Right cardiac atrium (tissue), 5 donors: ENCODE results near the gene GTPBP1. TPM values are rescaled to one million over a fixed set of nuclear protein-coding genes. Genes with fewer than 3 reads are reported as not detected.
A peak's percentile ranks its signal among the peaks of the same experiment; 100 is the strongest.

Experiments used
- ATAC-seq, 2 donors: fragments of 200-7000 bp; cut with Tn5 transposase; one replicate each; pipeline versions ENCODE4 v1.8.0 to v1.9.1; 2020; ENCODE audit warnings: moderate library complexity in 2 of 2, mild to moderate bottlenecking in 1 of 2
- DNase-seq, 3 donors: peaks; one replicate each; pipeline ENCODE4 v3.0.0-alpha.2; 2020
- H3K27ac ChIP-seq: one replicate; pipeline ENCODE4 v1.5.1; 2013; ENCODE audit warnings: mild to moderate bottlenecking, low read length, control low read depth, moderate library complexity
- H3K27me3 ChIP-seq: one replicate; pipeline ENCODE4 v1.6.1; 2013; ENCODE audit not compliant: control insufficient read depth, insufficient read depth
- H3K4me1 ChIP-seq: one replicate; pipeline ENCODE4 v1.6.1; 2013; ENCODE audit warnings: low read length; ENCODE audit not compliant: control insufficient read depth, insufficient read depth
- H3K4me3 ChIP-seq: one replicate; pipeline ENCODE4 v1.5.1; 2013; ENCODE audit warnings: low read length, control low read depth
- H3K9me3 ChIP-seq: one replicate; pipeline ENCODE4 v1.6.1; 2013; ENCODE audit warnings: low read length; ENCODE audit not compliant: control insufficient read depth
- WGBS: extraction: QIAGEN DNeasy Blood & Tissue Kit; methylation state at CpG from one replicate; pipeline ENCODE4 v1.1.7; 2013; 5-methylcytosine and 5-hydroxymethylcytosine counted together
- intact Hi-C, 4 donors: fragments of 100-400 bp; cut with DNase I; formaldehyde crosslinking; loops; one replicate each; pipeline versions ENCODE4 v1.11.0 to v1.14.0; 2022 to 2023
- polyA plus RNA-seq: library from polyadenylated mRNA; stranded (reverse); fragments of 200-250 nt; gene quantifications from one replicate; pipeline ENCODE4 v1.2.3, GENCODE V29; 2013
- total RNA-seq, 4 donors: library from RNA; stranded (reverse); fragmentation: NEBNext Ultra II Directional; extraction: Animal tissue kit (Norgen Biotek cat#: 25700); gene quantifications; one replicate each; pipeline ENCODE4 v1.2.1, GENCODE V29; 2021
- donor health status: healthy with polysubstance abuse.
- donor health status: DM: no; HTN: yes; CAD: no.
- donor health status: DM: no; HTN: no; CAD: no.
- donor health status: DM: no; HTN: yes; CAD: no; lungs with severe emphysema.
- donor health status: DM: yes; HTN: yes; CAD: no.

The GTPBP1 gene
- total and polyA plus RNA-seq, 5 donors, result 19.1 to 34.5 (median 29.9) TPM

DNA sequence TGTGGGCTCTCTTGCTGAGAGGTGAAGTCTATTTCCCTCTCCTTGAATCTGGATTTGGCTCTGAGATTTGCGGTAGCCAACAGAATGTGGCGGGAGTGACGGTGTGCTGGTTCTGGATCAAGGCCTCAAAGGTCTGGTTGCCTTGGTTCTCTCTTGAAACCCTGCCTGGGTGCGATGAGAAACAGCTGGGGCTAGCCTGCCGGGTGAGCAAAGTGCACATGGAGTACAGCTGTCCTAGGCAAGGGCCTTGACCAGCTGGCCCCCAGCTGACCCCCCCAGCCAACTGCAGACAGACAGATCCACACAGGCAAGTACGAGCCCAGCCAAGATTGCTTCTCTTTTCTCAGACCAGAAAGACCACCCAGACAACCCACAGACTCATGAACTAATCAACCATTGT lies 39.2 kb downstream of the GTPBP1 start:
- no peaks in the 10 kb centered on the region for H3K27me3 ChIP-seq
- H3K4me1 ChIP-seq, result no peaks in the 10 kb centered on the region
- H3K9me3 ChIP-seq, result no peaks in the 10 kb centered on the region
- H3K4me3 ChIP-seq, result no peak overlapping the region
- intact Hi-C loops, result no loop called here
- H3K27ac ChIP-seq, result no peak overlapping the region
- WGBS, result 88% methylated on average over 6 of the region's 6 CpGs
- DNase-seq (peak; percentile 6 to 42 (median 25)), ATAC-seq (no peak)

DNA sequence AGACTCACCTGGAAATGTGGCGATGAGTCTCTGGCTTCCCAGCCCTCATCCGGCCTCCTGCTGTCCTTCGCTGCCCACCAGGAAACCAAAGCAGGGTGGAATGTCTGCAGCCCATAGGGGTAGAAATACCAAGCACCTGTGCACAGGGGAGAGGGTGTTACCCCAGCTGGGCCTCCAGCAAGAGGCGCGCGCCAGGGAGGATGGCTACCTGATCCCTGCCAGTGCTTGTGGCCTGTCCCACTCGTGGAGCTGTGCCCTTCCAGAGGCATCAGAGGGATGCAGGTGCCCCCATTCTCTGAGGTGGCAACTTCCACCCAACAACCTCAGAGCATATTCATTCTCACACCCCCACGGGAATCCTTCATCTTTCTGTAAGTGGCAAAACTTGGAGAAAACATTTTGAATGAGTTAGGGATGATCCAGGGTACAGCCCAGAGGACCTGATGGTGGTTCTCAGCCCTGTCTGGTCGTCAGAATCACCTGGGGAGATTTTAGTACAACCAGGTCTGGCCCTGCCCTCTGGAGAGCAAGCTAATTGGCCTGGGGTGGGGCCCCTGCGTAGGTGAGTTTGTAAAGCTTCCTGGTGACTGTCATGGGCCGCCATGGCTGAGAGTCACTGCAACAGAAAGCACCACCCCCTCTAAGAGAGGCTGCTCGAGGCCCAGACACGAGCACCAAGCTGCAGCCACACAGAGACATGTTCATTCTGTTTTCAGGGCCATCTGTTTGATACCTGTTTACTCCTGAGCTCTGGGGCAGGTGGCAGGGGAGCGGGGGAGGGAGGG lies 40.1 kb downstream of the GTPBP1 start:
- Histone ChIP-seq H3K9me3 (no peaks in the 10 kb centered on the region), H3K4me3 (no peak overlapping the region), H3K27me3 (no peaks in the 10 kb centered on the region), H3K4me1 (no peaks in the 10 kb centered on the region), H3K27ac (no peak overlapping the region)
- DNase-seq (peak in 2 of 3 donors; percentile 2 to 51), ATAC-seq (no peak)
- WGBS, result 92% methylated on average over 14 of the region's 14 CpGs
- intact Hi-C loops, result no loop called here

DNA sequence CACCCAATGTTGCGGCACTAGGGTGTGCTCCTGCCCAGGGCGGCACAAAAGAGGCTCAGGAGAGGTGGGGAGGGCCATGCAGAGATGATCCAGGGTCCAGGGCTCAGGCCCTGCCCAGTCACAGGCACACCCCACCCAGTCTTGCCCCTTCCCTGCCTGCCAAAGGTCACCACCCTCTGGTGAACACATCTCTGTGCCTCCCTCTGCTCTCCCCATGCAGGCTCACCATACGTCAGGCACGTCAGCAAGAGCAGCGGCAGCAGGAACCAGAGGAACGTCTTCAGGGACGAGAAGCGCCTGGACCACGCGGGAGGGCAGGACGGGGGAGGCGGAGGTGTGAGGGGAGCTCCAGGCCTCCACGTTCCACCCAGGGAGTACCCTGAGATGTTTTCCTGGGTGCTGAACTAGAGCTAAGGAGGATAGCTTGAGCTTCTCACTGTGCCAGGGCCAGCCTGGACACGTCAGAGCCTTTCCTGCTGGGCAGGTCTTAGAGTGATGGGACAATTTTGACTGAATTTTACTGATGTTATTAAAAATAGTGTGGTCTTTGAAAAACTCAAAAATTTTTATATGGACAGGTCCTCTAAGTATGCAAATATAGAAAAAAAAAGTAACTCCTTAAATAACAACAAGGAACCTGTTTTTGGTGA lies 42.9 kb downstream of the GTPBP1 start:
- Histone ChIP-seq H3K4me1 (no peaks in the 10 kb centered on the region), H3K27me3 (no peaks in the 10 kb centered on the region), H3K9me3 (no peaks in the 10 kb centered on the region), H3K4me3 (no peak overlapping the region), H3K27ac (no peak overlapping the region)
- peak in 1 of 2 donors; percentile 3 for ATAC-seq
- 79% methylated on average over 14 of the region's 14 CpGs for WGBS
- DNase-seq, result no peak
- intact Hi-C loops, result no loop called here

DNA sequence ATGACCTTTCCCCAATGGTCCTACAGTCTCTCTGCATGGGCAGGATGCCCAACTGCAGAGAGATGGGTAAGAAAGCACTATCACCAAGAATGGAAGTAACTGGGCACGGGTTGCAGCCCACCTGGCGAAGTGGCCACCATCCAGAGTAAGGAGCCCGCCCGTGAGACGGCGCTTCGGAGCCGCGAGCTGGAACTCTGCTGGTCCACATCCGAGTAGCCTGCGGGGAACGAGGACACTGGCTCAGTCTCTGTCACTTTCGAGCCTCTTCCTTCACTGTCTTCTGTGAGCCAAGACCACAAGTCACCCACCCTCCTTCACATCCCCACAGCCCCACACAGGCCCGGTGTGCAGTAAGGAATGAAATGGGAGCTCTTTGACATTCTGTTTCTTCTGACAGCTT lies 44.4 kb downstream of the GTPBP1 start:
- no peaks in the 10 kb centered on the region for H3K27me3 ChIP-seq
- WGBS, result 95% methylated on average over 14 of the region's 14 CpGs
- no peak for DNase-seq
- no peaks in the 10 kb centered on the region for H3K9me3 ChIP-seq
- no peak for ATAC-seq
- H3K4me3 ChIP-seq, result no peak overlapping the region
- intact Hi-C loops, result loop anchor here in 1 of 4 donors (5.0 kb wide), 1 partner anchor 38 kb away; no protein-coding TSS in a partner anchor
- no peaks in the 10 kb centered on the region for H3K4me1 ChIP-seq
- H3K27ac ChIP-seq, result no peak overlapping the region

DNA sequence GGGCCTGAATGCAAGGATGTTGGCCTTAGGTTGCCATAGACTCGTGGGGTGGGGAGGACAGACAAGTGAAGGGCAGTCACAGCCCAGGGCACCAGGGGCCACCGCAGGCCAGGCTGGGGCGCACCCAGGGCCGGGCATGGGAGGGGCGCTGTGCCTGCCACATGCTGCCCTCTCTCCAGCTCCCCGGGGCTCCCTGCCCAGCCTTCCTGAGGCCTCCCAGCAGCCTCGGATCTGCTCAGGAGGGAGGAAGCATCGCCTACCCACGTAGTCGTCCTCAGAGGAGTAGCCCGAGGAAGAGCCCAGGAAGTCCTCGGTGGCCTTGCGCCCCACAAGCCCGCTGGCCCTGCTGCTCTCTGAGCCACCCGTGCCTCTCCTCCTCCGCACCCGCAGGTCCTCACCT lies 44.9 kb downstream of the GTPBP1 start:
- Histone ChIP-seq H3K27me3 (no peaks in the 10 kb centered on the region), H3K27ac (no peak overlapping the region), H3K9me3 (no peaks in the 10 kb centered on the region), H3K4me3 (no peak overlapping the region), H3K4me1 (no peaks in the 10 kb centered on the region)
- no peak for DNase-seq
- no peak for ATAC-seq
- WGBS, result 91% methylated on average over 17 of the region's 17 CpGs
- intact Hi-C loops, result loop anchor here in 1 of 4 donors (5.0 kb wide), 1 partner anchor 38 kb away; no protein-coding TSS in a partner anchor

DNA sequence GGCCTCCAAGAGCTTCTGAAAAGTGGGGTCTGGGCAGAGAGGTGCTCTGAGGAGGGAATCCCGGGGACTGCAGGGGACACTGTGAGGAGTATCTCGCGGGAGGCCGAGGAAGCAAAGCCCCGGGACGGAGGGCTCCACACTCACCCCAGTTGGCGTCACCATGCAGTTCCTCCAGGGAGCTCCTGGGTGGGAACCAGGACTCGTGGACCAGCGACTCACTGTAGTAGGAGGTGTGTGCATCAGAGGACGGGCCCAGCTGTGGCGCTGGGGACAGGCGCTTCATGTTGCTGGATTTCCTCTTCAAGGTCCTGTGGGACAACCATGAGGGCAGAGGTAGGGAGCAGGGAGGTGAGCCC lies 45.3 kb downstream of the GTPBP1 start:
- intact Hi-C loops, result loop anchor here in 1 of 4 donors (5.0 kb wide), 1 partner anchor 39 kb away; no protein-coding TSS in a partner anchor
- 89% methylated on average over 12 of the region's 12 CpGs for WGBS
- no peak overlapping the region for H3K27ac ChIP-seq
- no peaks in the 10 kb centered on the region for H3K4me1 ChIP-seq
- no peak for DNase-seq
- H3K9me3 ChIP-seq, result no peaks in the 10 kb centered on the region
- no peak overlapping the region for H3K4me3 ChIP-seq
- ATAC-seq, result no peak
- H3K27me3 ChIP-seq, result no peaks in the 10 kb centered on the region

DNA sequence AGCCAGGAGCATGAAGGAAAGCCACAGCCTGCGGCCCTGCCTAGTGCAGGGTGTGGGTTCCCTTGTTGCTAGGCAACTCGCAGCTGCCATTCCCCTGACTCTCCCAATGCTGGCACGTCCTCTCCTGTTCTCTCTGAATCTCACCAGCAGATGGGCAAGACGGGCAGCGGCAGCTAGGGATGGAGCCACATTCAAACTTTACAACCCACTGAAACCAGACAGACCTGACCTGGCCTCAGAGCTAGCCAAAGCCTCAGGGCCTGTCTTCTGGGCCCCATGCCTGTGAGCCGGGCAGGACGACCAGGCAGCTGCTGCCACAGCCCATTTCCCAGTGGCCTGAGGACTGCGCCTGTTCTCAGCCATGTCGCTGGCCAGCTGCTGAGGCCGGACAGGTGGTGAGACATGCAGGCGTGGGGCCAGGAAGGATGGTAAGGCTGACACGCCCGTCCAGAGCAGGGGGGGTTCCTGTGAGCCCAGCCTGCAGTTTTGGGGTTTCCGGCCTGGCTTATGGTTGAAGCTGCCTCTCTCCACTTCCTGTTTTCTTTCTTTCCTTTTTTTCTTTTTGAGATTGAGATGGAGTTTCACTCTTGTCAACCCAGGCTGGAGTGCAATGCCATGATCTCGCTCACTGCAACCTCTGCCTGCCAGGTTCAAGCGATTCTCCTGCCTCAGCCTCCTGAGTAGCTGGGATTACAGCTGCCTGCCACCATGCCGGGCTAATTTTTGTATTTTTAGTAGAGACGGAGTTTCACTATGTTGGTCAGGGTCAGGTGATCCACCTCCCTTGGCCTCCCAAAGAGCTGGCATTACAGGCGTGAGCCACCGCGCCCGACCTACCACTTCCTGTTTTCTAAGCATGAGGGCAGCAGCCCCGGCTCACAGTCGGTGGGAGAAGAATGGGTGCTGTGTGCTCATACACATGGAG lies 45.9 kb downstream of the GTPBP1 start:
- ATAC-seq, result no peak
- no peak overlapping the region for H3K4me3 ChIP-seq
- no peaks in the 10 kb centered on the region for H3K27me3 ChIP-seq
- WGBS, result 77% methylated on average over 24 of the region's 24 CpGs
- no peak overlapping the region for H3K27ac ChIP-seq
- no peaks in the 10 kb centered on the region for H3K9me3 ChIP-seq
- peak in 2 of 3 donors; percentile 75 to 77 for DNase-seq
- H3K4me1 ChIP-seq, result no peaks in the 10 kb centered on the region
- intact Hi-C loops, result loop anchor here in 1 of 4 donors (5.0 kb wide), 1 partner anchor 39 kb away; no protein-coding TSS in a partner anchor

DNA sequence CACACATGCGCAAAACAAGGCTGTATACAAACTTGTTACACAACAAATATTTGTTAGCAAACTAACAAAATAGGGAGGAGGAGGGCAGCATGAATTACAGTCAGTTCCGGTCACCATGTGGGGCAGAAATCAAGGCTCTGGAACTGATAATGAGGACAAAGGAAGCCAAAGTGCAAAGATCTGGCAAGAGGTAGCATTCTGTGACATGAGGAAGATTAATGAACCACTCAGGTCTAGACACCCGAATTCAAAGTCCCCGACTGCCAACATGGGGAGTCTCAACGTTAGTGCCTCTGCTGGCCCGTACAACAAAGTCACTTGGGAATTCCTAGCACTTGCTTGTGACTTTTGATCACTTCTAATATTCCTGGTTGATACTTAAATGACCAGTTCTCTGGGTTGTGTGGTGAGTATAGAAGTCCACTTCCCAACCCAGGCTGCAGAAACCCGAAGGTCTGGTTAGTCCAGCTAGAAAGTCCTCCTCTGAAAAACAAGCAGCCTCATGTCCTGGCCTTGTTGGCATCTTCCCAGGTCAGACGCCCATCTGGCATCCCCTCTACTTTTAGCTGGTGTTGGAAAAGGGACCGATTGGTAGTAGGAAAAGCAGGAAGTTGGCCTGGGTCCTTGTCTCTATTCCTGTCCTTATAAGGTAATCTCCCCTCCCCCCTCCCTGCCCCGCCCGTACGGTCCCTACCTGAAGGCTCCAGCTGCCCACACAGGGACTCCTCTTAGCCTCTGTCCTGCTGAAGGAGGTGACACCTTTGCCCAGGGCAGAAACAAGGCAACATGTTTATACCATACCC lies 48.4 kb downstream of the GTPBP1 start:
- Histone ChIP-seq H3K4me3 (peak overlapping the region; percentile 85), H3K4me1 (no peaks in the 10 kb centered on the region), H3K27ac (peak overlapping the region; percentile 99), H3K9me3 (no peaks in the 10 kb centered on the region), H3K27me3 (no peaks in the 10 kb centered on the region)
- ATAC-seq, result peak; percentile 25
- DNase-seq, result peak; percentile 74 to 87 (median 84)
- 21% methylated on average over 12 of the region's 12 CpGs for WGBS
- intact Hi-C loops, result loop anchor here in 1 of 4 donors (5.0 kb wide), 1 partner anchor 42 kb away; no protein-coding TSS in a partner anchor

DNA sequence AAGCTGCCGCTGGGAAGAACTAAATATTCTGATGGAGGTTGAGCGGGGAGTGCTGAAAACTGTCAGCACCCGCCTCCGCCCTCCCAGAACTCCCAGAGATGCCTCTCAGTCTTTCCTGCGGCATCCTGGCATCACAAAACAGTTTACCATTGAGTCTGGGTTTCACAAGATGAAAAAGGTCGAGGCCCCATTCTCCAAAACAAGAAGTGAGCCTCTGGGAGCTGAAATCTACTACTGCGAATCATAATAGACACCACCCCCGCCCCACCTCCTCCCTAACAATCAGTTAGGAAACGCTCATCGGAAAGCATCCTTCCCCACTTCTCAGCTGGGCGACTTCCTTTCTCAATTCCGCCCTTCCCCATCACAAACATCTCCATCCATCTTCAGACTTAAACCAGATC lies 49.0 kb downstream of the GTPBP1 start:
- intact Hi-C loops, result loop anchor here in 1 of 4 donors (5.0 kb wide), 1 partner anchor 42 kb away; no protein-coding TSS in a partner anchor
- Histone ChIP-seq H3K27me3 (no peaks in the 10 kb centered on the region), H3K9me3 (no peaks in the 10 kb centered on the region), H3K4me3 (peak overlapping the region; percentile 85), H3K4me1 (no peaks in the 10 kb centered on the region), H3K27ac (peak overlapping the region; percentile 99)
- DNase-seq (peak in 1 of 3 donors; percentile 74), ATAC-seq (peak; percentile 1 to 31)
- WGBS, result 6% methylated on average over 12 of the region's 12 CpGs
